ENCODE data around the gene CYB5R2. TPM values are rescaled to one million over a fixed set of nuclear protein-coding genes. Genes with fewer than 3 reads are reported as not detected.
A peak's percentile ranks its signal among the peaks of the same experiment; 100 is the strongest.
"Not testable (repeated sequence)": the region's sequence is repeated elsewhere in the genome, so short reads cannot be mapped to it uniquely, and the experiment has no call there.

Gene CYB5R2
- total RNA-seq, 1 donor from 2014 or later = 8.1 TPM

GRCh38 chr11:7668911-7669310 is 4.4 kb downstream of the CYB5R2 start:
- DNase-seq (ENCODE audit: low spot score) = no peak

GRCh38 chr11:7668464-7668863 is 4.8 kb downstream of the CYB5R2 start:
- DNase-seq (ENCODE audit: low spot score) = no peak

- DNase-seq (ENCODE audit: low spot score) = no peak
Observed at GRCh38 chr11:7667460-7667859, 5.8 kb downstream of the CYB5R2 start.

GRCh38 chr11:7666292-7666866 is 6.9 kb downstream of the CYB5R2 start:
- no peak for DNase-seq (ENCODE audit: low spot score)

GRCh38 chr11:7665473-7666291 is 7.6 kb downstream of the CYB5R2 start:
- DNase-seq (ENCODE audit: low spot score) = peak; percentile 80

GRCh38 chr11:7664867-7665266 is 8.4 kb downstream of the CYB5R2 start:
- no peak for DNase-seq (ENCODE audit: low spot score)

- not testable (repeated sequence) for DNase-seq (ENCODE audit: low spot score)
Observed at GRCh38 chr11:7663531-7663930, 9.8 kb downstream of the CYB5R2 start.

- peak; percentile 57 for DNase-seq (ENCODE audit: low spot score)
Observed at GRCh38 chr11:7657306-7658025, 15.8 kb downstream of the CYB5R2 start.

GRCh38 chr11:7656704-7657103 is 16.6 kb downstream of the CYB5R2 start:
- no peak for DNase-seq (ENCODE audit: low spot score)

GRCh38 chr11:7655253-7656217 is 17.8 kb downstream of the CYB5R2 start:
- no peak for DNase-seq (ENCODE audit: low spot score)

- DNase-seq (ENCODE audit: low spot score) = no peak
Observed at GRCh38 chr11:7654195-7654705, 19.1 kb downstream of the CYB5R2 start.

- no peak for DNase-seq (ENCODE audit: low spot score)
Observed at GRCh38 chr11:7651700-7652099, 21.6 kb downstream of the CYB5R2 start.

- no peak for DNase-seq (ENCODE audit: low spot score)
Observed at GRCh38 chr11:7651140-7651551, 22.2 kb downstream of the CYB5R2 start.

- DNase-seq (ENCODE audit: low spot score) = peak; percentile 72
Observed at GRCh38 chr11:7648264-7648663, 25.0 kb downstream of the CYB5R2 start.

- no peak for DNase-seq (ENCODE audit: low spot score)
Observed at GRCh38 chr11:7646866-7647265, 26.4 kb downstream of the CYB5R2 start.

- no peak for DNase-seq (ENCODE audit: low spot score)
Observed at GRCh38 chr11:7645206-7645605, 28.1 kb downstream of the CYB5R2 start.

- DNase-seq (ENCODE audit: low spot score) = no peak
Observed at GRCh38 chr11:7643314-7643713, 30.0 kb downstream of the CYB5R2 start.

GRCh38 chr11:7642747-7643146 is 30.6 kb downstream of the CYB5R2 start:
- DNase-seq (ENCODE audit: low spot score) = peak; percentile 47

GRCh38 chr11:7640816-7641215 is 32.5 kb downstream of the CYB5R2 start:
- DNase-seq (ENCODE audit: low spot score) = peak; percentile 46

GRCh38 chr11:7639643-7640025 is 33.7 kb downstream of the CYB5R2 start:
- peak; percentile 86 for DNase-seq (ENCODE audit: low spot score)
